MM.1S (cell line): ENCODE data around the gene PCDH1.

ENCODE experiments used
- EZH2 ChIP-seq: fragments of 300-600 bp; sonication (generic); optimal IDR thresholded peaks from 2 replicates; pipeline ENCODE3; 2017; ENCODE audit warnings: low read depth, mild to moderate bottlenecking, antibody characterized with exemption, low read length, mixed read lengths
- TF ChIP-seq, protein P1 (sequence below): fragments of 300-600 bp; sonication (generic); IDR thresholded peaks from 2 replicates; pipeline ENCODE4 v1.5.1; 2016; ENCODE audit warnings: antibody characterized with exemption, low read length, mixed read lengths

DNA sequence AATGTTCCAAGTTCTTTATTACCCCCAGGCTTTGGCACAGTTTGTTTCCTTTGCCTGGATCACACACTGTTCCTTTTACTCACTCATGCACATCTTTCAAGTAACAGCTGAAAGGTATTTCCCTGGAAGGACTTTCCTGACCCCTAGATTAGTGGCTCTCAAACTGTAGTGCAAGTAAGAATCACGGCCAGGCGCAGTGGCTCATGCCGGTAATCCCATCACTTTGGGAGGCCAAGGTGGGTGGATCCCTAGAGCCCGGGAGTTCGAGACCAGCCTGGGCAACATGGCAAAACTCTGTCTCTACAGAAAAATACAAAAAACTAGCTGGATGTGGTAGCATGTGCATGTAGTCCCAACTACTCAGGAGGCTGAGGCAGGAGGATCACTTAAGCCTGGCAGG lies 26.3 kb upstream of the PCDH1 start:
- TF ChIP-seq, protein P1, sequence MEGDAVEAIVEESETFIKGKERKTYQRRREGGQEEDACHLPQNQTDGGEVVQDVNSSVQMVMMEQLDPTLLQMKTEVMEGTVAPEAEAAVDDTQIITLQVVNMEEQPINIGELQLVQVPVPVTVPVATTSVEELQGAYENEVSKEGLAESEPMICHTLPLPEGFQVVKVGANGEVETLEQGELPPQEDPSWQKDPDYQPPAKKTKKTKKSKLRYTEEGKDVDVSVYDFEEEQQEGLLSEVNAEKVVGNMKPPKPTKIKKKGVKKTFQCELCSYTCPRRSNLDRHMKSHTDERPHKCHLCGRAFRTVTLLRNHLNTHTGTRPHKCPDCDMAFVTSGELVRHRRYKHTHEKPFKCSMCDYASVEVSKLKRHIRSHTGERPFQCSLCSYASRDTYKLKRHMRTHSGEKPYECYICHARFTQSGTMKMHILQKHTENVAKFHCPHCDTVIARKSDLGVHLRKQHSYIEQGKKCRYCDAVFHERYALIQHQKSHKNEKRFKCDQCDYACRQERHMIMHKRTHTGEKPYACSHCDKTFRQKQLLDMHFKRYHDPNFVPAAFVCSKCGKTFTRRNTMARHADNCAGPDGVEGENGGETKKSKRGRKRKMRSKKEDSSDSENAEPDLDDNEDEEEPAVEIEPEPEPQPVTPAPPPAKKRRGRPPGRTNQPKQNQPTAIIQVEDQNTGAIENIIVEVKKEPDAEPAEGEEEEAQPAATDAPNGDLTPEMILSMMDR = no peak
- TF ChIP-seq EZH2 = no peak
